ENCODE results near the gene DDX47.
"Not testable (repeated sequence)": the region's sequence is repeated elsewhere in the genome, so short reads cannot be mapped to it uniquely, and the experiment has no call there.

Gene DDX47

DNA sequence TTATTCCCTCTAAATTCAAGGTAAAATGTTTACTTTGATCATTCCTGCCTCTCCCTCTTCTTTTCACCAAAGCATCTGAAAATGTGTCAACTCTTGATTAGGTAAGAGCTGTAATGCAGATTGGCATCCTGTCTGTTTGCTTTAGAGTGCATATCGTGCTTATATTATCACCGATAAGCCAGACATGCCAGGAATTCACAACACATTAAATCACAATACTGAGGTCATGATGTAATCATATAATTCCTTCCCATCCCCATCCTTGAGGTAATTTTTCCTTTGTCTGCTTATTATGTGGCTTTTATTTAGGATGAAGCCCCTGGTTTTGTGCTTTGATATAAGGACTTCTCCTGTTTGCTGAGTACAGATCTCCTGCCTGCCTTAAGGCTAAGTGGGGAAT is 10.2 kb downstream of the DDX47 start:
- DNase-seq, result no peak

DNA sequence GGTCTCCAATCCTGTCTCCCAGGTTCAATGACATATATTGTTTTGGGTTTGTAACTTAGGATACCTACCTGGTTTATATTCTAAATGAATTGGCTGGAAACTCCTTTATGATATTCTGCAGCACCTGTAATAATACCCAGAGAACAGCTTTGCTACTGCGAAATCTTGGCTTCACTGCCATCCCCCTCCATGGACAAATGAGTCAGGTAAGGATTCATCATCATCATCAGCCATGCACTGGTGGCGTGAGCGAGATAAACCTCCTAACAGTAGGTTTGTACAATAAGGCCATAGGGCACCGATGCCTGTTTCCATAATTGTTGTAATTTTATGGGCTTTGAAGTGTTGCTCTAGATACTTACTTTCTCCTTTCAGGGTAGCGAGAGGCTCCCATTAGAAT is 10.7 kb downstream of the DDX47 start:
- no peak for DNase-seq

DNA sequence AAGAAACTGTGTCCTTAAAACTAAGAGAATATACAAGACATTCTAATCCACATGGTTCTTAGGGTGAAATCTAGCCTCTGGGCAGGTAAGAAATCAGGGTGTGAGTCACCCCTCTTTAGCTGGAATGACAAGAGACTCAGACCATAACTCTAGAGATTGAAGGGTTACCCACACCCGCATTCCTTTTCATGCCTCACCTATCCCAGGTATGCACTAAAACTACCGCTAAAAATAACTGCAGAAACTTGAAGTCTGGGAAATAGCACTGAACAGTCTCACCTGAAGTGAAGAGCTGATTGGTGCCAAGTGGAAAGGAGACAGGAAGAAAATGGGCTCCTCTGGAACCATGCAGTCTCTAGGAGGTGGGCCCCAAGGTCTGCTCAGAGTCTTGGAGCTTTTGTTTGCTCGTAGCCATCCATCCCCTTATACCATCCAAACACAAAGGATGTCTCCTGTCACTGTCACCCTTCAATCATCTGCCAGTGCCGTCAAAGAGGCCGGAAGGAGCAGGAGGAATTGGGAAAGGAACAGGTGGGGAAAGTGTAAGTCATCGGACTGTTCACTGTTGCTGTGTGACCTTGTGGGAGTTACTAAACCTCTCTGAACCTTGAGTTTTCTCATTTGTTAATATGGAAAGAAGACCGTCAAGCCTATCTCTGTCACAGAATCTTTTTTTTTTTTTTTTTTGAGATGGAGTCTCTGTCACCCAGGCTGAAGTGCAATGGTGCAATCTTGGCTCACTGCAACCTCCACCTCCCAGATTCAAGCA is 22.4 kb downstream of the DDX47 start:
- DNase-seq, result no peak

DNA sequence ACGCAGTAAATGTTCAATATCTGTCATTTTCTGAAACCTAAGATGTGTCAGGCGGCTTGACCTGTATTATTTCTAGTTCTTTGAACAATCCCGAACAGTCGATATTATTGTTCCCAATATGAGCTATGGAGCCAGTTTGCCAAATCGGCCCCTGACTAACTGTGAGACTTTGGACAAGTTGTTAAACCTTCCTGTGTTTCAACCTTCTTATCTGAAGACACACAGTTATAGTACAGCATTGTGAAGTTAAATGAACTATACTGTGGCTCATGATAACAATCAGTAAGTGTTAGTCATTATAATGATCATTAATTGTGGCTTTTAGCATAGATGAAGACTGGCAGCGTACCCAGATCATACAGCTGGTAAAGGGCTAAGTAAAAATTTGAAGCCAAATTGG is 23.4 kb downstream of the DDX47 start:
- DNase-seq, result no peak

DNA sequence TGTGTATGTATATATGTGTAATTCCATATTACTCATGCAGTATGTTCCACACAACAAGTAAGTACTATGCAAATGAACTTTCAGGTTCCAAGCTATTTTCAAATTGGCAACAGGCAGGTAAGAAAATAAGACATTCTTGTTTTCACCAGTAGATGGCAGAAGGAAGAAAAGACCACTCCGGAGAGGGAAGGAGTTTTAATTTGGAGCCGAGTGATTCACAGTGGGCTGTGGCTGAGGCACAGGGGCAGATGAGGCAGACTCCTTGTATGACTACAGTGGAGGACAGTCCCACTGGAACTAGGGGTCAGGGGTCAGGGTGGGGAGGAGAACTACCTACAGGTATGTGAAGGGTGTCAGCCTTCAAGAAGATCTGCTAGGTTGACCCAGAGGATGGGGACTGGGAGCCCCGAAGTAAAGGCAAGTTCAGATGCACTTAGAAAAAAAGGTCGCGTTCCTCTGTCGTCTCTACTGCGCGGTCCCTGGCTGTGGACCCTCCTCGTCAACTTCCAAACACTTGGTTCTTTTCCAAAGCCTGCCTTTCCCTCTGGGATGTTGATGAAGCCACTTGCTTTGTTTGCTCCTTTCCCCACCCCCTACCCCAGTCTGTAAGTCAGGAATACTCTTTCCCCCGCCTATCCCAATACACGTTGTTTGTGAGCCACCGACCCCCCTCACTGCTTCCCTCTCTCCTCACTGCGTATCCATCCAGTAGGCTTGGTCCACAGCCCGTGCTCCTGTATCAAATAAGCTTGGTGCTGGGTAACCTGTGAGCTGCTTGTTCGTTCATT is 24.1 kb downstream of the DDX47 start:
- DNase-seq, result peak in 2 of 4 experiments; percentile 6 to 29

DNA sequence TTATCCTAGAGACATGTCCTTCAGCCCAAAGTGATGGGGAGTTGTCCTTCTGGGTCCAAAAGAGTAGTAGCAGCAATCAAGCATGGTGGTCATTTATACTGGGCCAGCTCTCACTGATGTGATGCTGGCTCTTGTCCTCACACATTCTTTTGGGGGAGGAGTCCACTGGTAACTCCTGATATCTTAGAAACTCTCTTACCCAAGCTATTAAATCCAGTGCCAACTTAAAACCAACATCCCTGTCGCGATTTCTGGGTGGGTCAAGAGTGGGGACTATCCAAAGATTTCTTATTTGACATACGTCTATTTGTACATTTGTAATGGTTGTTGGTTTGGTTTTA is 24.6 kb downstream of the DDX47 start:
- no peak for DNase-seq

DNA sequence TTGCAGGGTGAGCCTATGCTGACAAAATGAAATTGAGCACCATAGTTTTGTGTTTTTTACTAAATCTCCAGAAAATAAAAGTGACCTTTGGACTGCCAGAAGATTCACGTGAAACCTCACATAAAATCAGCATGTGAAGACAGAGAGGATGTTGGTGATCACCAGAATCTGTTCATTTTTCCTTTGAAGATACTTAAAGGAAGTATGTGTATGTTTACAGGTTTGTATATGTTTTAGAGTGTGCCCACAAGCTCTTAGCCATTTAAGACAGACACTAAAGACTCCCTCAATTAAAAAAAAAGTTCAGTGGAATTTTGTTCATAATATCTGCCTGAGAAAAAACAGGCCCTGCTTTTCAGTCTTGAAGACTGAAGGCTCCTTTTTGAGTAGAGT is 25.9 kb downstream of the DDX47 start:
- DNase-seq, result no peak

DNA sequence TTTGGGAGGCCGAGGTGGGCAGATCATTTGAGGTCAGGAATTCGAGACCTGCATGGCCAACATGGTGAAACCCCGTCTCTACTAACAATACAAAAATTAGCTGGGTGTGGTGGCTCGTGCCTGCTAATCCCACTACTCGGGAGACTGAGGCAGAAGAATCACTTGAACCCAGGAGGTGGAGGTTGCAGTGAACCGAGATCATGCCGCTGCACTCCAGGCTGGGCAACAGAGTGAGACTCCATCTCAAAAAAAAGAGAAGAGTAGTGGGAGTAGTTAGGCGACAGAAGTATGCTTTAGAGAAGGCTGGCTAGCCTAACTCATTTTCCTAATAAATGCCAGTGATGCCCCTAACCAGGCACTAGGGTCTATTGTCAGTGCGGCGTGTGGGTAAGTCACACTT is 26.3 kb downstream of the DDX47 start:
- not testable (repeated sequence) for DNase-seq

DNA sequence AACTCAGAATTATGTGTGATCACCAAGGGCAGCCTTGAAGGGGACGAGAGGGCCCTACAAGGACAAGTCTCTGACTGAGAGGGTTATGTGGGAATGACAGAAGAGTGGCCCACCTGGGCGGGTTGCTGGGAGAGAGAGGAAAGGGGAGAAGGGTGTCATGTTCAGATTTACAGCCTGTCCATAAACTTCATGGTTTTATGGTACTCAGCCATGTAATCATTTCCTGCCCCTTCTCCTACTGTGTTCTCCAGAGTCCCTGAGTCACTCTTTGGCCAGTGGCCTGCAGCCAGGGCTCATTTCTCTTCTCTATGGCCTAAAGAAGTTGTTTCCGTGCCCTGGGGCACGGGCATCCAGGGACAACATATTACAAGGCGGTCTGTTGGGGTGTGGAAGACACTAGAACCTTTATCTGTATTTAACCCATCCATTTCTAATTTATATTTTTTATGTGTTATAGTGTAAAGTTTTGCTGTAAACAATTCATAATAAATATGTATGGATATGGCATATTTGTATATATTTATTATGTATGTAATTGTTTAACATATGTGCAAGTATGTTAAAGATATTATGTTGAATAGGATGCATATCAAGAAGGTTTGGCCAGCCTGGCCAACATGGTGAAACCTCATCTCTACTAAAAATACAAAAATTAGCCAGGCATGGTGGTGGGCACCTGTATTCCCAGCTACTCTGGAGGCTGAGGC is 26.9 kb downstream of the DDX47 start:
- DNase-seq, result no peak

DNA sequence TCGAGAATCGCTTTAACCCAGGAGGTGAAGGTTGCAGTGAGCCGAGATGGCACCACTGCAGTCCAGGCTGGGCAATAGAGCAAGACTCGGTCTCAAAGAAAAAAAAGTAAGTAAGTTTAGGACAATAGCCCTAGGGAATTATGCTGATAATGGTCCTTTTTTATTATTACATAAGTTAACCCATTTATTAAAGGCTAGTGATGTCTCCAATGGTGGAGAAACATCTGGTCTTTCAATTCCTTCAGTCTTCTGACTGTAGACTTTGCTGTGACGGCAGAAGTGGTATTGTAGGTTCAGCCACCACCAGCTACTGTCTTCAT is 27.4 kb downstream of the DDX47 start:
- no peak for DNase-seq

DNA sequence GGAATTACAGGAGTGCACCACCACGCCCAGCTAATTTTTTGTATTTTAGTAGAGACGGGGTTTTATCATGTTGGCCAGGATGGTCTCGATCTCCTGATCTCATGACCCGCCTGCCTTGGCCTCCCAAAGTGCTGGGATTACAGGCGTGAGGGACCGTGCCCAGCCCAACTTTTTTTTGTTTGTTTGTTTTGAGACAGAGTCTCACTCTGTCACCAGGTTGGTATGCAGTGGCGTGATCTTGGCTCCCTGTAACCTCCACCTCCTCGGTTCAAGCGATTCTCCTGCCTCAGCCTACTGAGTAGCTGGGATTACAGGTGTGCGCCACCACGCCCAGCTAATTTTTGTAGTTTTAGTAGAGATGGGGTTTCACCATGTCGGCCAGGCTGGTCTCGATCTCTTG is 28.3 kb downstream of the DDX47 start:
- not testable (repeated sequence) for DNase-seq

DNA sequence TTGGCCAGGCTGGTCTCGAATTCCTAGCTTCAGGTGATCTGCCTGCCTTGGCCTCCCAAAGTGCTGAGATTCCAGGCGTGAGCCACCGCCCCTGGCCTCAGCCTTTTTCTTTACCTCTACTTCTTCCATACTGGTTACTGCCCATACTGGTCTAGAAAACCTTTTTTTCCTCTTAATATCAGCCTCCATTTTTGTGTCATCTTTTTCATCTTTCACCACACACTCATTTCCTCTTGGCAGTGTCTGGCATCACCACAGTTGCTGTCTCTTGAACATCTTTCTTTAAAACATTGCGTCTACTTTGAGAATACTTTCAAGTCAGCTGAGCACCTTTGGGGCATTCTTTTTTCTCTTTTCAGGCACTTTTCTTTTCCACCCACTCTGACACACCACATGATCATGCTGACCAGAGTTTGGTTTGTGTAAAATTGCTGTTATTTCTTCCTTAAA is 32.7 kb downstream of the DDX47 start:
- no peak for DNase-seq

DNA sequence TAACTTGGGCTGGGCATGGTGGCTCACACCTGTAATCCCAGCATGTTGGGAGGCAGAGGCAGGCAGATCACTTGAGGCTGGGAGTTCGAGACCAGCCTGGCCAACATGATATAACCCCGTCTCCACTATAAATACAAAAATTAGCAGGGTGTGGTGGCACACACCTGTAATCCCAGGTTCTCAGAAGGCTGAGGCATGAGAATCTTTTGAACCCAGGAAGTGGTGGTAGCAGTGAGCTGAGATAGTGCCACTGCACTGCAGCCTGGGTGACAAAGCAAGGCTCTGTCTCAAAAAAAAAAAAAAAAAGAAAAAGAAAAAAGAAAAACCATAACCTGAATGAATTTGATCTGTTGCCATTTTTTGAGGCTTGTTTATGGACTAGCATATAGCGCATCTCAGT is 33.6 kb downstream of the DDX47 start:
- DNase-seq, result peak in 1 of 4 experiments; percentile 9

DNA sequence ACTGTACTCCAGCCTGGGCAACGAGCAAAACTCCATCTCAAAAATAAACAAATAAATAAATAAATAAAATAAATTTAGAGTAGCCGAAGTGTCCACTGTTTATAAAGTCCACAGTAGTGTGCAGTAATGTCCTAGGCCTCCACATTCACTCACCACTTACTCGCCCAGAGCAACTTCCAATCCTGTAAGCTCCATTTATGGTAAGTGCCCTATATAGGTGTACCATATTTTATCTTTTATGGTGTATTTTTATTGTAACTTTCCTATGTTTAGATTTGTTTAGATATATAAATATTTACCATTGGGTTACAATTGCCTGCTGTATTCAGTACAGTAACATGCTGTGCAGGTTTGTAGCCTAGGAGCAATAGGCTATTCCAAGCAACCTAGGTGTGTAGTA is 40.3 kb downstream of the DDX47 start:
- no peak for DNase-seq

DNA sequence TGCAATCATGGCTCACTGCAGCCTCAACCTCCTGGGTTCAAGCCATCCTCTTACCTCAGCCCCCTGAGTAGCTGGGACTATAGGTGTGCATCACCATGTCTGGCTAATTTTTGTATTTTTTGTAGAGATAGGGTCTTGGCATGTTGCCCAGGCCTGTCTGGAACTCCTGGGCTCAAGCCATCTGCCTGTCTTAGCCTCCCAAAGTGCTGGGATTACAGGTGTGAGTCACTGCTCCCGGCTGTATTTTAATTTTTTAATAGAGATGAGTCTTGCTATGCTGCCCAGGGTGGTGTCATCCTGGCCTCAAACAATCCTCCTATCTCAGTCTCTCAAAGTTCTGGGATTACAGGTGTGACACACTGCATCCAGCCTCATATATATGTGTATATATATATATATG is 46.5 kb downstream of the DDX47 start:
- DNase-seq, result no peak

DNA sequence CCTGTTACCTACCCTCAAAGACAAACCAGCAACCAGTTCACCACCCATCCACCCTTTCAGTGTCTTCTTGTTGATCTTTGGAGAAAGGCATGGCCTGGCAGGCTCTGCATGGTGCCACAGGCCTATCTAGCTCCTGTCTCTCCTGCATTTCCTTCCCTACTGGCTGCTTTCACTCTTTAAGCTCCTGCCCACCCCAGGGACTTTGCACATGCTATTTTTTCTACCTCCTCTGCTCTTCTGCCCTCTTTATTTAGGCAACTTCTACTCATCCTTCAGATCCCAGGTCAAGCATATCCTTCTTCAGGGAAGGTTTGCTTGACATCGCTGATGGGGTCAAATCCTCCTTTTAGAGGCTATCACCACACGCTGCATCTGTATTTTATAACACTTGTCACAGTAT is 51.1 kb downstream of the DDX47 start:
- no peak for DNase-seq

DNA sequence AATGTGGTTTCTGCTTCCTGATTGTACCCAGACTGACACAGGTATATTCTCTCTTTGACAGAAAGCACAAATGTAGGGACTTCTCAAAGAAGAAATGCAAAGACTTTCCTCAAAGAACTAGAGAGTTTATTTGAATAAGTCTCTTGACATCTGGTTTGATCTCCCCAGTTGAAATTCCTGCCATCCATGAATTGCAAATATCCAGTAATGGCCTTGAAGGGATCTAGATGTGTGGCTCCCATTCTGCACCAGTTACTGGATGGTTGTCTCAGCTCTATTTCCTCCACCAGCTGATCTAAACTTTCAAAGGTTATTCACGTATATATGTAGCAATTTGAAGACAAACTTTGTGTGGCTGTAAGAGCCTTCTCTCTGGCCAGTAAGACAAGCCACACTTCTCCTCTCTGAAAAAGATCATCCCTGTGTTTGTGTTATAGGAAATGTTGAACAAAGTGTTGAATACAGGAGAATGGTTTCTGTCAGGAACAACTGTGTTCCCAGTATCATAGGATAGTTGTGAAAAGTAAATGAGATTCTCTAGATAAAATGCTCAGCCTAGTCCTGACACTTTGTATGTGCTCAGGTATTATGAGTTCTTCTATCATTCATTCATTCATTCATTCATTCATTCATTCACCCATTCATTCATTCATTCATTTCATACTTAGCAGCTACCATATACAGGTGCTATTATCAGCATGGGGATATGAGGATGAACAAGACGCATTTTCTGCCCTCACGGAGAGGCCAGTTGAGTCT is 55.5 kb downstream of the DDX47 start:
- DNase-seq, result no peak

DNA sequence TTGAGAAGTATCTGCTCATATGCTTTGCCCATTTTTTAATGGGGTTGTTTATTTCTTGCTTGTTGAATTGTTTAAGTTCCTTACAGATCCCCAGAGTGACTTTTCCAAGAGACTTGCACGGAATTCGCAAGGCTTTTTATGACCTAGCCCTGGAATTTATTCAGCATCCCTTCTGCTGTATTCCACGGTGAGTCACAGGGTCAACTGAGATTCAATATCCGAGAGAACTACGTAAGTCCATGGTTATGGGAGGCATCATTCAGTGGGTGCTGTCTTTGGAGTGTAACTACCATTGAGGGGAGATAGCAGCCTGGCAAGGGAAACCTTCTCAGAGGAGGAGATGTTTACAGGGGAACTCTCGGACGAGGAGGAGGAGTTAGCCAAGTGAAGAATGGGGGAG is 57.3 kb downstream of the DDX47 start:
- no peak for DNase-seq

DNA sequence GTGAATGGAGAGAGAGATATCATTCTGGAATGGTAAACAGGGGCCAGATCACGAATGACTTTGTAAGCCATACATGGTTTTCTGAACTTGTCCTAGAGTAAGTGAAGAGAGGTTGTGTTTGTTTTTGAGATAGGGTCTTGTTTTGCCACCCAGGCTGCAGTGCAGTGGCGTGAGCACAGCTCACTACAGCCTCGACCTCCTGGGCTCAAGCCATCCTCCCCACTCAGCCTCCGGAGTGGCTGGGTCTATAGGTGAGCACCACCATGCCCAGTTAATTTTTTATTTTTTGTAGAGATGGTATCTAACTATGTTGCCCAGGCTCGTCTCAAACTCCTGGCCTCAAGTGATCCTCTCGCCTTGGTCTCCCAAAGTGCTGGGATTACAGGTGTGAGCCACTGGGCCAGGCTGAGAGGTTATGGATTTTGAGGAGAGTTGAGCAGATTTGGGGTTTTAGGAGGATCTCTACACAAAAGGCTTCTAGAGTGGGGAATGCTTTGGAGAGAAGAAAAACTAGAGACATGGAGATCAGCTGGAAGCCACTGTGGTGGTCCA is 58.5 kb downstream of the DDX47 start:
- DNase-seq, result no peak

DNA sequence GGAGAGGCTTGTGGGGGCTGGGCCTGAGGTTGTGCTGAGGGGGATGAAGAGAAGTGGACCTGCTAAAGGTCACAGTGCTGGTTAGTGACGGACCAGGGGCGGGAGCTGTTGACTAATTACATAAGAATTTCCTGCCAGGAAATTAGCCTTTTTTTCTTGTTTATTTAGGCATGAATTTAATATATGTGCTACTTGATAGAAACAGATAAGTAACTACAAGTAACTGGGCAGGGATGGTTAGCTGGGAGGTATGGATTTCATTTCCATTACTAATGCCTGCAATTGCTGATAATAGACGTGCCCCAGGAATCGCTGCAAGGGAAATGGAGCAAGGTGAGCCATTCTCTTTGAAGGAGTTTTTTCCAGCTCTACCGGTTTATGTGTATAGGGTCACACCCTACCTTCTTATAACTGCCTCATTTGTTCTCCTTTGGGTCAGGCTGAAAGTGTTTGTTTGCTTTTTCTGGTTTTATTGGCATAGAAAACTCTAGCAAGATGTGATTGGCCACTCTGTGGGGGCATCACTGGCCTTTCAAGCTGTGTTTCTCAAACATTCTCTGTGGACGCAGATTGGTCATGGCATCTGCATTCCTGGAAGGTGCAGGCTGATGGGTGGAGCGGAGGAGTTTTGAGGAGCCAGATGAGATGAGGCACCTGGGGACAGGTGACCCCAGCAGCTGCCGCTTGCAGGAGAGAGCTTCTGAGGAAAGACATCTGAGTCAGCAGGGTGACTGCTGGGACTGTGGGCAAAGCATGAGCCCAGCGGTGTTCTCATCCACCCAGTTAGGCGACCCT is 59.2 kb downstream of the DDX47 start:
- no peak for DNase-seq

DNA sequence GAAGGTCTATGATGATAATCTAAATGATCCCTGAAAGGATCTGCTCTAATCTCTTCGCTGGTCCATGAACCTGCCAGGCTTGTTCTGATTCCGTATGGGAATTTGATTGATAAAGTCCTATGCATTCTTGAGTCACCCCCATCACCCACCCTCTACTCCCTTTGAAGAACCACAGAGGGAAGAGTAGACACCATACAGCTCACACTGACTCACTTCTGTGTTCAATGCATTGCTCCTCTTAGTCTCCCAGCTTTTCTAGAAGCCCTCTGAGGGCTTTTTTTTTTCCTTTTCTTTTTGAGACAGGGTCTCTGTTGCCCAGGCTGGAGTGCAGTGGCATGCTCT is 59.8 kb downstream of the DDX47 start:
- no peak for DNase-seq

DNA sequence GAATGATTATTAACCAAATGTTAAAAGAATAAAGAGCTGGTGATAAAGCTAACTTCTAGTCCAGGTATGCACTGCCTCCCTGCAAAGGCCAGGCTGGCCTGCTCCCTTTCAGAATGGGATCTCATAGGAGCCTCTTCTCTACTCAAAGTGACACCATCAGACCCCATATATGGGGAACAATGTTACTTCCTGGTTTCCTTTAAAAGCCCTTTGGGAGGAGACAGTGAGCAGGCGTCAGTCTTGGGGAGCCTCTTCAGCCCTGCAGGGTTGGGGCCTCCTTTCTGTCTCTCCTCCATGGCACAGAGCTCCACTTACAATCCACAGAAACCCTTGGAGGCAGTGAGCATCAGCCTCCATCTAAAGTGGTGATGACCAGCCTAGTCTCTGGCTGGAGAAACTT is 60.9 kb downstream of the DDX47 start:
- DNase-seq, result no peak
